CD4-positive, alpha-beta T cell (primary cell): ENCODE results near the gene ALK. TPM values are rescaled to one million over a fixed set of nuclear protein-coding genes. Genes with fewer than 3 reads are reported as not detected.

ENCODE experiments used
- ATAC-seq: fragments of 200-7000 bp; cut with Tn5 transposase; one replicate; pipeline ENCODE4 v1.10.0; 2022; ENCODE audit warnings: mild to moderate bottlenecking; ENCODE audit not compliant: poor library complexity
- CTCF ChIA-PET: fragments of 350-600 bp; sonication (Branson Sonifier 250); formaldehyde crosslinking; loops from one replicate; lab custom pipeline; 2021; ENCODE audit warnings: antibody characterized with exemption, inconsistent platforms; lab: Charles Lee
- POLR2A ChIA-PET: fragments of 350-600 bp; sonication (Branson Sonifier 250); formaldehyde crosslinking; loops from one replicate; lab custom pipeline; 2021; ENCODE audit warnings: antibody characterized with exemption, inconsistent platforms; lab: Charles Lee
- DNase-seq, 14 experiments: peaks; one replicate each; pipeline ENCODE4 v3.0.0-alpha.2; 2013 to 2020; ENCODE audit warnings: mixed read lengths in 2 of 14
- H3K27ac ChIP-seq, 2 donors: one replicate each; pipeline versions ENCODE4 v1.5.1 to v1.7.0; 2013; ENCODE audit warnings: low read length in 2 of 2, low read depth in 1 of 2, mild to moderate bottlenecking in 1 of 2
- H3K27me3 ChIP-seq, 2 experiments: 1 replicate in 1 of 2; 2 replicates in 1 of 2; pipeline versions ENCODE4 v1.6.1 to v1.7.0; 2013; ENCODE audit warnings: low read length in 2 of 2, control low read depth in 1 of 2, mild to moderate bottlenecking in 1 of 2, moderate library complexity in 1 of 2; ENCODE audit not compliant: insufficient read depth in 2 of 2, control insufficient read depth in 1 of 2
- H3K36me3 ChIP-seq: one replicate; pipeline ENCODE4 v1.6.1; 2013; ENCODE audit warnings: low read length, control low read depth; ENCODE audit not compliant: insufficient read depth
- H3K4me1 ChIP-seq: one replicate; pipeline ENCODE4 v1.6.1; 2013; ENCODE audit warnings: low read length, control low read depth; ENCODE audit not compliant: insufficient read depth
- H3K4me3 ChIP-seq: one replicate; pipeline ENCODE4 v1.5.1; 2013; ENCODE audit warnings: mild to moderate bottlenecking, low read length, moderate library complexity
- H3K9me3 ChIP-seq, 2 experiments: 1 replicate in 1 of 2; 2 replicates in 1 of 2; pipeline versions ENCODE4 v1.6.1 to v1.7.0; 2013; ENCODE audit warnings: low read length in 2 of 2, mild to moderate bottlenecking in 2 of 2, control low read depth in 1 of 2, moderate library complexity in 1 of 2; ENCODE audit not compliant: control insufficient read depth in 1 of 2, insufficient read depth in 1 of 2
- H3K27ac Mint-ChIP-seq: one replicate; pipeline ENCODE4 v1.8.0; 2020; ENCODE audit warnings: mixed read lengths
- H3K27me3 Mint-ChIP-seq: one replicate; pipeline ENCODE4 v1.8.0; 2021; ENCODE audit warnings: mixed read lengths
- H3K36me3 Mint-ChIP-seq: one replicate; pipeline ENCODE4 v1.8.0; 2021; ENCODE audit warnings: low read depth, mixed read lengths
- H3K4me1 Mint-ChIP-seq: one replicate; pipeline ENCODE4 v1.8.0; 2021; ENCODE audit warnings: low read depth, mixed read lengths
- H3K4me3 Mint-ChIP-seq: one replicate; pipeline ENCODE4 v1.8.0; 2020; ENCODE audit warnings: mild to moderate bottlenecking, mixed read lengths
- H3K9me3 Mint-ChIP-seq: one replicate; pipeline ENCODE4 v1.8.0; 2020; ENCODE audit warnings: mixed read lengths
- intact Hi-C, 2 experiments: fragments of 100-400 bp; cut with DNase I in 1 of 2; cut with micrococcal nuclease in 1 of 2; formaldehyde crosslinking; loops; one replicate each; pipeline versions ENCODE4 v1.15.1 to v1.9.0; 2023 to 2025; cut with DNase I, micrococcal nuclease
- total RNA-seq, 174 experiments: library from RNA in 2 of 174; stranded (reverse) in 2 of 174; gene quantifications; one replicate each; pipeline ENCODE4 v1.2.3 and lab custom pipeline; 2021 to 2026
- TF ChIP-seq, protein P1 (sequence below): fragments of 200-600 bp; IDR thresholded peaks from one replicate; pipeline ENCODE4 v1.8.0; 2022; ENCODE audit warnings: antibody characterized with exemption, mild to moderate bottlenecking

ALK gene
- total RNA-seq, 2 experiments from 2014 or later, result not detected

DNA sequence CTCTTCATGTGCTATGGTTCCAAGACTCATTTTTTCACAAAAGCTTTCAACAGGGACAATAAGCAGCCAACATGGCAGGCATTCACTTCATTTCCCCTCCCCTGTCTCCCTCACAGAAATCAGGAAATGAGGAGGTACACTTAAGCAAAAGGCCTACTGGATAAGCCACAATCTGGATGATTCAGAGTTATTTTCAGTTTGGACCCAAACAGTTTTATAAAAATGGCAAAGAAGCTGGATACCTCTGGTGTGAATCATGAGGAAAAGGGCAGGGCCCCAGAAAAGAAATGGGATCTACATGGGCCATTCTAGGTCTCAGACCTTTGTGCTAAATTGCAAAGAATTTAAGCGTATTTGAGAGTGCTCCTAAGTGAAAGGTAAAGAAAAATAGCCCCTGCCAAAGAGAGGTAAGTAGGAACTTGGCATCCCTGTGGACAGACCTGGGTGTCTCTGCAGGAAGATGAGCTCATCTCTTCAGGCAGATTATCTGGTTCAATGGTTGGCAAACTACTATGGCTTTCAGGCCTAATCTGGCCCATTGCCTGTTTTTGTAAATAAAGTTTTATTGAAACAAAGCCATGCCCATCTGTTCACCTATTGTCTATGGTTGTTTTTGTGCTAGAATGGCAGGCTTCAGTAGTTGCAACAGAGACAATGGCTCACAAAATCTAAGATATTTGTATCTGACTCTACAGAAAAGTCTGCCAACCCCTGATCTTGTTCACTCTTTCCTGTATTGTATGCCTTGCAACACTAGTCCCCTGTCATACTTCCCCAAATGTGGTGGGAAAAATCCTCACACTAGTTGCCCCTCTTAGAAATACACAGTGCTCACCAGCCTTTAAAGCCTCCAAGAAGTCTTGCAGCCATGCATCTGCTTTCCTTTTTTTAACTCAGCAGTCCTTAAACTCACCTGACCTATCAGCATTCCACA, 315.0 kb downstream of the ALK start:
- no peak for DNase-seq
- Mint-ChIP-seq H3K27me3 (peaks cover under 1% of the 10 kb centered on the region), H3K4me1 (no peaks in the 10 kb centered on the region), H3K4me3 (no peak overlapping the region), H3K36me3 (no peaks in the 10 kb centered on the region), H3K9me3 (no peaks in the 10 kb centered on the region), H3K27ac (no peak overlapping the region)
- CTCF ChIA-PET, result no interaction called here
- TF ChIP-seq, protein P1, sequence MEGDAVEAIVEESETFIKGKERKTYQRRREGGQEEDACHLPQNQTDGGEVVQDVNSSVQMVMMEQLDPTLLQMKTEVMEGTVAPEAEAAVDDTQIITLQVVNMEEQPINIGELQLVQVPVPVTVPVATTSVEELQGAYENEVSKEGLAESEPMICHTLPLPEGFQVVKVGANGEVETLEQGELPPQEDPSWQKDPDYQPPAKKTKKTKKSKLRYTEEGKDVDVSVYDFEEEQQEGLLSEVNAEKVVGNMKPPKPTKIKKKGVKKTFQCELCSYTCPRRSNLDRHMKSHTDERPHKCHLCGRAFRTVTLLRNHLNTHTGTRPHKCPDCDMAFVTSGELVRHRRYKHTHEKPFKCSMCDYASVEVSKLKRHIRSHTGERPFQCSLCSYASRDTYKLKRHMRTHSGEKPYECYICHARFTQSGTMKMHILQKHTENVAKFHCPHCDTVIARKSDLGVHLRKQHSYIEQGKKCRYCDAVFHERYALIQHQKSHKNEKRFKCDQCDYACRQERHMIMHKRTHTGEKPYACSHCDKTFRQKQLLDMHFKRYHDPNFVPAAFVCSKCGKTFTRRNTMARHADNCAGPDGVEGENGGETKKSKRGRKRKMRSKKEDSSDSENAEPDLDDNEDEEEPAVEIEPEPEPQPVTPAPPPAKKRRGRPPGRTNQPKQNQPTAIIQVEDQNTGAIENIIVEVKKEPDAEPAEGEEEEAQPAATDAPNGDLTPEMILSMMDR, result no peak
- Histone ChIP-seq H3K4me3 (no peak overlapping the region), H3K27ac (no peak overlapping the region), H3K4me1 (no peaks in the 10 kb centered on the region), H3K27me3 (no peaks in the 10 kb centered on the region), H3K36me3 (no peaks in the 10 kb centered on the region), H3K9me3 (no peaks in the 10 kb centered on the region)
- POLR2A ChIA-PET, result no interaction called here
- no peak for ATAC-seq
- intact Hi-C loops, result no loop called here

GRCh38 chr2:29603341-29603740, 318.0 kb downstream of the ALK start:
- TF ChIP-seq, protein P1, result no peak
- no peaks in the 10 kb centered on the region for H3K4me1 ChIP-seq
- no peaks in the 10 kb centered on the region for H3K36me3 ChIP-seq
- ChIA-PET POLR2A (no interaction called here), CTCF (no interaction called here)
- no peak overlapping the region for H3K27ac ChIP-seq
- H3K4me3 ChIP-seq, result no peak overlapping the region
- no peaks in the 10 kb centered on the region for H3K9me3 ChIP-seq
- intact Hi-C loops, result no loop called here
- Mint-ChIP-seq H3K27ac (no peak overlapping the region), H3K36me3 (no peaks in the 10 kb centered on the region), H3K4me1 (no peaks in the 10 kb centered on the region), H3K9me3 (no peaks in the 10 kb centered on the region), H3K27me3 (no peaks in the 10 kb centered on the region), H3K4me3 (no peak overlapping the region)
- no peak for ATAC-seq
- no peak for DNase-seq
- no peaks in the 10 kb centered on the region for H3K27me3 ChIP-seq

DNA sequence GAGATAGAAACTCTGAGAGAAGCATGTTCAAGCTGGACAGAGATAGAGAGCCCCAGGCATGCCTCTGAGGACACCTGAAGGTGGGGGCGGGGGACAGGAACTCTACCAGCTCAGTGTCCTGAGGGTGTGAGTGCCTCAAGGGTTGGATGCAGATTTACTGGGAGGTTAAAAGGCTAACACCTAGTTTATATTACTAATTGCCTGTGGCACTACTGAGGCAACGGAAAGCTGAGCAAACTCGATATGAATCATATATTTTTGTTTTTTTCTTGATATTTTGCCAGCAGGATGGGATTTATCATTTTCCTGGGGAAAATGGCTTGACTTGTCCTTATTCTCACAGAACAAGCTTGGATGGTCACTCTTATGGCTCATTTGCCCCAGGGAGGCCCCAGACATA, 319.5 kb downstream of the ALK start:
- Mint-ChIP-seq H3K27me3 (no peaks in the 10 kb centered on the region), H3K4me3 (no peak overlapping the region), H3K4me1 (no peaks in the 10 kb centered on the region), H3K36me3 (no peaks in the 10 kb centered on the region), H3K27ac (no peak overlapping the region), H3K9me3 (no peaks in the 10 kb centered on the region)
- H3K4me3 ChIP-seq, result no peak overlapping the region
- H3K4me1 ChIP-seq, result no peaks in the 10 kb centered on the region
- no peak for ATAC-seq
- ChIA-PET POLR2A (no interaction called here), CTCF (no interaction called here)
- H3K27me3 ChIP-seq, result no peaks in the 10 kb centered on the region
- no peak for DNase-seq
- TF ChIP-seq, protein P1, result no peak
- no peak overlapping the region for H3K27ac ChIP-seq
- no peaks in the 10 kb centered on the region for H3K36me3 ChIP-seq
- intact Hi-C loops, result no loop called here
- no peaks in the 10 kb centered on the region for H3K9me3 ChIP-seq
